ENCODE results near the gene CCNE1. TPM values are rescaled to one million over a fixed set of nuclear protein-coding genes. Genes with fewer than 3 reads are reported as not detected.

The CCNE1 gene
- total RNA-seq, 1 experiment from 2014 or later, result 12.0 TPM

DNA sequence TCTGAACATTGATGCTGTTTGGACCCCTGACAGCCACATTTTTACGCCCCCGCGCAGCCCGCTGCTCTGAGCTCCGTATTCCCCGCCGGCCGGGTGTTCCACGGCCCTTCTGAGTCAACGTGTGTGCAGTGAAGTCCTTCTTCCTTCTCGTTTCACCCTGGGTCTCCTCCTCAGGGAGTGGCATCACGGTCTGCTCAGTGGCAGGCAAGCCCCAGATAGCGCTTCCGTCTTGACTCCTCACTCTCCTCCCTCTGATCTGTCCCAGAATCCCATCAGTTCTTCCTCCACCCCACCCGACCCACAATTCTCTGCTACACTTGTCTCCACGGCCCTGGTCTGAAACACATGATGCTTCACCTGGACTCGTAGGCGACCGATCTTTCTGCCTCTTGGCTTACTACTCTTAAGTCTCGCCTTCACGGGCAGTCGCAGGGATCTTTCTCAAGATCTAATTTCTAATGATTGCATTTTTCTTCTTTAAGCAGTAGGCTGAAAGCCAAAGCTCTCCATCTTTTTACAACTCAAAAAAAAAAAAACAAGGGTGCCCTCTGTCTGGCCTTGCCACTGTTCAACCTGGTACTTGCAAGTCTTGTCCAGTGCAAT lies 33.9 kb downstream of the CCNE1 start:
- BruUV-seq (replicated peaks), result no TSS peak
- no peak overlapping the region for H3K27ac ChIP-seq (ENCODE audit: low read depth, low read length, poor library complexity, severe bottlenecking)
- TF ChIP-seq, protein P1, sequence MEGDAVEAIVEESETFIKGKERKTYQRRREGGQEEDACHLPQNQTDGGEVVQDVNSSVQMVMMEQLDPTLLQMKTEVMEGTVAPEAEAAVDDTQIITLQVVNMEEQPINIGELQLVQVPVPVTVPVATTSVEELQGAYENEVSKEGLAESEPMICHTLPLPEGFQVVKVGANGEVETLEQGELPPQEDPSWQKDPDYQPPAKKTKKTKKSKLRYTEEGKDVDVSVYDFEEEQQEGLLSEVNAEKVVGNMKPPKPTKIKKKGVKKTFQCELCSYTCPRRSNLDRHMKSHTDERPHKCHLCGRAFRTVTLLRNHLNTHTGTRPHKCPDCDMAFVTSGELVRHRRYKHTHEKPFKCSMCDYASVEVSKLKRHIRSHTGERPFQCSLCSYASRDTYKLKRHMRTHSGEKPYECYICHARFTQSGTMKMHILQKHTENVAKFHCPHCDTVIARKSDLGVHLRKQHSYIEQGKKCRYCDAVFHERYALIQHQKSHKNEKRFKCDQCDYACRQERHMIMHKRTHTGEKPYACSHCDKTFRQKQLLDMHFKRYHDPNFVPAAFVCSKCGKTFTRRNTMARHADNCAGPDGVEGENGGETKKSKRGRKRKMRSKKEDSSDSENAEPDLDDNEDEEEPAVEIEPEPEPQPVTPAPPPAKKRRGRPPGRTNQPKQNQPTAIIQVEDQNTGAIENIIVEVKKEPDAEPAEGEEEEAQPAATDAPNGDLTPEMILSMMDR (conservative IDR thresholded peaks at IDR 0.05; ENCODE audit: low read depth, low read length), result no peak
- no peak for TF ChIP-seq EZH2 (IDR thresholded peaks at IDR 0.05; ENCODE audit: borderline replicate concordance, low read depth, low read length, poor library complexity, severe bottlenecking)

DNA sequence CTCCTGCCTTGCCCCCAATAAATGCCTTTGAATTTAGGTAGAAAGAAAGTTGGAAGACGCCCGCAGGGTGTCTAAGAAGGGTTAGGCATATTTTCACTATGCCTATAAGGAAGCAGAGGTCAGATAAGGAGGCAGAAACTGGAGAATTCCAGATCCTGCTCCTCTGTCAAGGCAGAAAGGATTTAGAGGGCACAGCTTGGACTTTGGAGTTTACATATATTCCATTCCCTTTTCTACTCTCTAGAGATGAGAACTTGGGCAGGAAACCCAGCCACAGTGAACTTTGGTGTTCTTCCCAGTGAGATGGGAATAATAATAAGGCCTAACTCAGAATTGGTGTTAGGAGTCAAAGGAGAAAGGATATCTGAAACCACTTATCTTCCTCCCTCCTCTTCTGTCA lies 37.4 kb downstream of the CCNE1 start:
- intact Hi-C loops (cut with micrococcal nuclease; ENCODE audit: unreplicated experiment), result no loop called here
- peaks cover 5% of the 10 kb centered on the region for H3K4me1 ChIP-seq (ENCODE audit: insufficient read depth, low read length, poor library complexity, severe bottlenecking)
- H3K9me3 ChIP-seq (ENCODE audit: low read depth, low read length, poor library complexity, severe bottlenecking), result no peaks in the 10 kb centered on the region
- H3K27ac ChIP-seq (ENCODE audit: low read depth, low read length, poor library complexity, severe bottlenecking), result no peak overlapping the region
- POLR2A ChIA-PET (ENCODE audit: low non-redundant PET), result no interaction called here
- TF ChIP-seq, protein P1 (conservative IDR thresholded peaks at IDR 0.05; ENCODE audit: low read depth, low read length), result no peak
- TF ChIP-seq EZH2 (IDR thresholded peaks at IDR 0.05; ENCODE audit: borderline replicate concordance, low read depth, low read length, poor library complexity, severe bottlenecking), result no peak
- CTCF ChIA-PET, result no interaction called here
- no peak overlapping the region for H3K4me3 ChIP-seq (ENCODE audit: low read depth, low read length, poor library complexity, severe bottlenecking)
- H3K36me3 ChIP-seq (ENCODE audit: insufficient read depth, low read length, poor library complexity, severe bottlenecking), result no peaks in the 10 kb centered on the region
- BruUV-seq (replicated peaks), result no TSS peak
- H3K27me3 ChIP-seq (replicated peaks; ENCODE audit: insufficient read depth, low read depth, low read length, poor library complexity), result peaks cover 7% of the 10 kb centered on the region
- DNase-seq (ENCODE audit: low spot score), result no peak

More for the DNA sequence above, 33.9 kb downstream of the CCNE1 start:
- peaks cover 41% of the 10 kb centered on the region for H3K27me3 ChIP-seq (replicated peaks; ENCODE audit: insufficient read depth, low read depth, low read length, poor library complexity)
- peaks cover 5% of the 10 kb centered on the region for H3K4me1 ChIP-seq (ENCODE audit: insufficient read depth, low read length, poor library complexity, severe bottlenecking)
- H3K9me3 ChIP-seq (ENCODE audit: low read depth, low read length, poor library complexity, severe bottlenecking), result no peaks in the 10 kb centered on the region
- H3K36me3 ChIP-seq (ENCODE audit: insufficient read depth, low read length, poor library complexity, severe bottlenecking), result no peaks in the 10 kb centered on the region
- intact Hi-C loops (cut with micrococcal nuclease; ENCODE audit: unreplicated experiment), result no loop called here
- H3K4me3 ChIP-seq (ENCODE audit: low read depth, low read length, poor library complexity, severe bottlenecking), result peak overlapping the region; percentile 48
- ChIA-PET POLR2A (ENCODE audit: low non-redundant PET) (no interaction called here), CTCF (no interaction called here)
- DNase-seq (ENCODE audit: low spot score), result peak; percentile 18

DNA sequence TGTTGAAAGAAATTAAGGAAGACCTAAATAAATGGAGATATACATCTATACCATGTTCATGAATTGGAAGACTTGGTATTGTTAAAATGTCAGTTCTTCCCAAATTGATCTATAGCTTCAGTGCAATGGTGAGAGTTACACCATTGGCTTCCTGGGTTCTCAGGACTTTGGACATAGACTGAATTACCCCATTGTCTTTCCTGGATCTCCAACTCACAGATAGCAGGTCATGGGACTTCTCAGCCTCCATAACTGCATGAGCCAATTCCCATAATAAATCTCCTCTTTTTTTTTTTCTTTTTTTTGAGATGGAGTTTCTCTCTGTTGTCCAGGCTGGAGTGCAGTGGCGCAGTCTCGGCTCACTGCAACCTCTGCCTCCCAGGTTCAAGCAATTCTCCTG lies 38.7 kb downstream of the CCNE1 start:
- Histone ChIP-seq H3K9me3 (ENCODE audit: low read depth, low read length, poor library complexity, severe bottlenecking) (no peaks in the 10 kb centered on the region), H3K4me3 (ENCODE audit: low read depth, low read length, poor library complexity, severe bottlenecking) (no peak overlapping the region), H3K36me3 (ENCODE audit: insufficient read depth, low read length, poor library complexity, severe bottlenecking) (no peaks in the 10 kb centered on the region), H3K27ac (ENCODE audit: low read depth, low read length, poor library complexity, severe bottlenecking) (no peak overlapping the region), H3K4me1 (ENCODE audit: insufficient read depth, low read length, poor library complexity, severe bottlenecking) (peaks cover 2% of the 10 kb centered on the region), H3K27me3 (replicated peaks; ENCODE audit: insufficient read depth, low read depth, low read length, poor library complexity) (peaks cover 7% of the 10 kb centered on the region)
- TF ChIP-seq, protein P1 (conservative IDR thresholded peaks at IDR 0.05; ENCODE audit: low read depth, low read length), result no peak
- TF ChIP-seq EZH2 (IDR thresholded peaks at IDR 0.05; ENCODE audit: borderline replicate concordance, low read depth, low read length, poor library complexity, severe bottlenecking), result no peak
- intact Hi-C loops (cut with micrococcal nuclease; ENCODE audit: unreplicated experiment), result no loop called here
- BruUV-seq (replicated peaks), result no TSS peak
- DNase-seq (ENCODE audit: low spot score), result no peak
- CTCF ChIA-PET, result no interaction called here
- POLR2A ChIA-PET (ENCODE audit: low non-redundant PET), result no interaction called here

Measured in A673 (cell line).